Cerebellar nuclear complex (tissue), 1 donor: ENCODE measurements around the gene SCGN.

ENCODE experiments used
- DNase-seq, 2 experiments: peaks; one replicate each; lab custom pipeline; 2025; lab: John Stamatoyannopoulos, UW

Gene SCGN, protein sequence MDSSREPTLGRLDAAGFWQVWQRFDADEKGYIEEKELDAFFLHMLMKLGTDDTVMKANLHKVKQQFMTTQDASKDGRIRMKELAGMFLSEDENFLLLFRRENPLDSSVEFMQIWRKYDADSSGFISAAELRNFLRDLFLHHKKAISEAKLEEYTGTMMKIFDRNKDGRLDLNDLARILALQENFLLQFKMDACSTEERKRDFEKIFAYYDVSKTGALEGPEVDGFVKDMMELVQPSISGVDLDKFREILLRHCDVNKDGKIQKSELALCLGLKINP

DNA sequence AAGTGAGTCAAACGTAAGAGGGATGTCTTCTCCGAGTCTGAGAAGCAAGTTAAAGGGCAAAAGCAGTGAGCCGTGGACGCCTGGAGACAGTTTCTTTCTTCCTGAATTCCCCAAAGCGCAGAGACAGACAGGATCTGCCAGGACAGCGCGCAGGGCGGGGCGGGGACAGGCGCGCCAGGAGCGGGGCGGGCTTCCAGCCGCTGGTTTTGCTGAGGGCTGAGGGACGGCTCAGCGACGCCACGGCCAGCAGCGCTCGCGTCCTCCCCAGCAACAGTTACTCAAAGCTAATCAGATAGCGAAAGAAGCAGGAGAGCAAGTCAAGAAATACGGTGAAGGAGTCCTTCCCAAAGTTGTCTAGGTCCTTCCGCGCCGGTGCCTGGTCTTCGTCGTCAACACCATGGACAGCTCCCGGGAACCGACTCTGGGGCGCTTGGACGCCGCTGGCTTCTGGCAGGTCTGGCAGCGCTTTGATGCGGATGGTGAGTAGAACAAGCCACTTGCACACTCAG lies at the start of gene SCGN:
TSS of gene SCGN (plus strand) at position 209 of the 509 bp plus-strand sequence. CDS start at position 398, 189 bp downstream.
- DNase-seq = no peak

DNA sequence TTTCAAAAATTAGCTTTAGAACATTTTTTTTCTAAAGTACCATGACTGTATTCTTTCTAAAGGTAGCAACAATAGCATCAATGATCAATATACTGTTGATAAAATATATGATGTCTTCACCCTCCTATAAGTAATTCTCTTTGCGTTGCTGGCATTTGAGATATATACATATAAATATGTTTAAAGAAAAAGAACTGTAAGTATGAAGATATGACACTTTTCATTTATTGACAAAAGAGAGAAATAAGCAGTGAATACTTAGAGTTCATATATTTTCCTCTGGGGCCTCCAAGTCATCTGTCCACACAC lies 49.4 kb upstream of the SCGN start:
- DNase-seq = no peak

DNA sequence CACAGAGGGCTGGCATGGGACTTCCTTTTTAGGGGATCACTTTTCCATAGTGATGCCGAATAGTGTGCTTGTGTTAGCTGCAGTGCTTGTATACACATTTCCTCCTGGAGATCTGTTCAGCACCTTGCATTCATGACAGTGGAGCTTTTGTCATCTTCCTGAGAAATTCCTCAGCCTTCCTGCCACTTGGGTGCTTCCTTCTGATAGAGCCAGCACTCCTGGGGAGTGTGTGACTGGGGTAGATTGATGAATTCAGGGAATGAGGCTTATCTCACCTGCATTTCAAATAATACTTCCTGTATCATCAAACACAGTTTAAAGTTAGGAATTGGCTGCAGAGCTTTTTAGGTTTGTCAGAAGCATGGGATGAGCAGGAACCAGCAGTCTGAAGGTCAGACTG lies 48.8 kb upstream of the SCGN start:
- DNase-seq = no peak

DNA sequence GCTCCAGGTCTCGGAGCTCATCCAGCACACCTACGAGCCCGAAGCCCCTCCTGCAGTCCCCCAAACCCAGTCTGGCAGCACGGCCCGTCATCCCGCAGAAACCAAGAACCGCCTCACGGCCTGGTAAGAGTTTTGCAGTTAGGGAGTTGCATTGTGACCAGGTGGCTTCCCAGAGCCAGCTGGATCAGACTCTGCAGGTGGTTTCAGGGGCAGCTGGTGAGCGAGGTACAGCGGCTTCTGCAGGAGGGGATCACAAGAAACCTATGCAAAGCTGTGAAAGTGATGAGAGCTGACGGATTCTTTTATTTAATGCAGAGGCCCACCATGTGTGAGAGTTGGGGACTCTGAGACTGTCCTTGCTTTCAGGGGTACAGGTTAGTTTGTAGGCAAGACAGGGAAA lies 45.9 kb upstream of the SCGN start:
- peak in 1 of 2 experiments; percentile 15 for DNase-seq

DNA sequence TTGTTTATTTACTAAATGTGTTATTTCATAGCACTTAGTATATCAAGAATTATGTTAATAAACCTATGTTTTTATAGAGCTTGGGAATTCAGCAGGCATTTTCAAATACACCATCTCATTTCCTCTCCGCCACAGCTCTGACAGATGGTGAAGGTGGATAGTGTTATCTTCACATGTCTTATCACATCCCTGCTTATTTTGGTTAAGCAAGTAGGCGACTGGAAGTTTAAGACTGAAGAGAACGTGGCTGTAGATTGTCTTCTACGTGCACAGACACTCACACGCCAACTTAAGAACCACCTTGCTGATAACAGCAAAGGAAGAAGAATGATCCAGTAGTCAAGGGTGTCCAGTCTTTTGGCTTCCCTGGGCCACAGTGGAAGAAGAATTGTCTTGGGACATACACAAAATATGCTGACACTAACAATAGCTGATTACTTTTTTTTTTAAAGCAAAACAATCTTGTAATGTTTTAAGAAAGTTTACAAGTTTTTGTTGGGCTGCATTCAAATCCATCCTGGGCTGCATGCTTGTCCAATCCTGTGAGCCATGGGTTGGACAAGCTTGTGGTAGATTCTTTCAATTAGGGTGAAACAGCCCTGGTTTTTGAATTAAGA lies 43.3 kb upstream of the SCGN start:
- no peak for DNase-seq

DNA sequence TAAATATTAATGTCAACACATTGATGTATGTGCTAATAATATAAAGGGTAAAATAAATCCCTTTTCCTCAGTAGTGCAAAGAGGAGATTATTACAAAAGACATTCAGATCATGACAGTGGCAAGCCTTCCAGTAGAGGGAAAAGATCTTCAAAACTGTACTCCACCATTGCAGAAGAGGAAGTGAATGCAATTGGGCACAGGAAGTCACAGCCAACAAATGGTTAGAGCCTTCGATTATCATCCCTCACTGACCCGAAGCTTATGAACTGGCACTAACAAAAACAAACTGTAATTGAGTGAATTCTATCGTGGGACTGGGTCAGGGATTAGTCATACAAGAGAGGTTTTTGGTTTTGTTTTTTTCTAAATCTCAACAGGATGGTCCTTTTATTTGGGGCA lies 39.3 kb upstream of the SCGN start:
- no peak for DNase-seq

DNA sequence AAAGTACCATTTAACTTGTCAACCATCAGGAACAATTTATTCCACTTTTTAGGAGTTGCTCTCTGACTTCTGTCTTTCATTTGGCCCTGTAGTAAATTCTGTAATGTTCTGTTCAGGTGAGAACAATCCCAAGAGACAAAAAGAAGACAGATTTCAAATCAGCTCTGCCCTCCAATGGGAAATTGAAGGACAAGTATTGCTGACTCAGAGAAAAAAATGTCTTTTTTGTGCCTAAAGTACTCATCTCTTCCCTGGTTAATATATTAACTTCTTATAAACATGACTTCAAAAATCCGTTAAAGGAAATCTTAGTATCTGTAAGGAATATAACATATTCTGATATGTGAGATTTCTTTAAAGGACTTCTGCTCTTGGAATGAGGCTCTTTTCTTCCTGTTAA lies 38.6 kb upstream of the SCGN start:
- DNase-seq = no peak

DNA sequence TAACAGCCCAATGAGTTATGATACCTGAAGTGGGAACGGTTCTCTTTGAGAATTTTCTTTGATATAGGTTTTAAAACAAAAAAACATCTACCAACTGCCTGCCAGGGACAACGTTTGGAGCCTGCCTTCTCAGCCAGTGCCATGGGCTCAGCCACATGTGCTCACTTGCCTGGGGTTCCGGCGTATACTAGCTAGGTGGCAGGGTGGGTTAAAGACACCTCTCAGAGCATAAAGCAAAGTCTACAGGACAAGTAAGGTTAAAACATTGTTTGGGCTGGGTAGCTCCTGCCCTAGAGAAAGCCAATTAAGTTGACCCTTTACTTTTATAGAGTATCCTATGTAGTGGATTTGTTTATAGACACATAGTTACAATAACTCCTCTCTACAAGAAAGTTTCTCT lies 38.0 kb upstream of the SCGN start:
- no peak for DNase-seq

DNA sequence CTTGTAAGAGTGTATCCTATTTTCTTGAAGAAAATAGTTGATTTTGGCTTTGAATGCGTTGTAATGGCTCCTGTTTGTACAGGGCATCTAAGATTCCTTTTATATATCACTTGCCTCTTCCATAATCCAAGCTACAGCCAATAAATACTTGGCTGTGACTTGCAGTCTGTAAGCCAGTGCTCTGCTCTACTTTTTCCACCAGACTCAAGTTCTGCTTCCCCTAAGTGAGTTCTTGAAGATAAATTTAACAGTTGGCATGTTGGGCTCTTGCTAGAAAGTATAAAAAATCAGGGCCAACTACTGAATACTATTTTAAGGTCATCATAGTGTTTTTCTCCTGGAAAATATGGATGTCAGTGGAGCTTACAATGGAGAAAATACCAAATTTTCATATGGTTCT lies 36.5 kb upstream of the SCGN start:
- DNase-seq = no peak

DNA sequence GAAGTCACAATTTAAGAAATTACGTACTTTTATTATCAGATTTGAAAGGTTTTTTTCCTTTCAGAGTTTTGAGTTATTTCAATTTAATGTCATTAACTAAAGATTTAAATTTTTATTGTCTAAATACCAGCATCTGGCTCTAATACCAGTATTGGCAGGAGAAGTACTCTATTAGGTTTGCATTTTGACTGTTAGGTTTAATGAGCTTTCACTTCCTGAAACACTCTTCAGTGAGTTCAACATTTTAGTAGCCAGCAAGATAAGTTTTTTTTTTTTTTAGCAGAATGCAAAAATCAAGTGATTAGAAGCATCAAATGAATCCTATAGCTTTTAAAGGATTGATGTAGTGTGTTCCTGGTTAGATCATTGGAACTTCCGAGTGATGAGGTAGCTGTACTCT lies 34.0 kb upstream of the SCGN start:
- DNase-seq = no peak

DNA sequence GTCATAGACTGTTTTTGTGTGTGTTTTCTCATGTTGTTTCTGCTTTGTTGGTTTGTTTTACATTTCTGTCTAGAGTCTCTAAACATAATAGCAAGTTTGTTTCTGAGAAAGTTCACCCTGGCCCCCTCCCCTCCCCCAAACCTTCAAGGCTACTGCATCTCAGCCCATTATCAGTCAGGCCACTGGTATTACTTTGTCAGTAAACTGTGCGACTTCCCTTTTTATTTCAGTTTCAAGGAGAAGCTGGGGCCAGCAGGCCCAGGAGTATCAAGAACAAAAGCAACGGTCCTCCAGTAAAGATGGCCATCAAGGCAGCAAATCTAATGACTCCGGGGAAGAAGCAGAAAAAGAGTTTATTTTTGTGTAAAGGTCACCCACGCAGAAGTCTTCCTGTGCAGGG lies 32.8 kb upstream of the SCGN start:
- DNase-seq = no peak

DNA sequence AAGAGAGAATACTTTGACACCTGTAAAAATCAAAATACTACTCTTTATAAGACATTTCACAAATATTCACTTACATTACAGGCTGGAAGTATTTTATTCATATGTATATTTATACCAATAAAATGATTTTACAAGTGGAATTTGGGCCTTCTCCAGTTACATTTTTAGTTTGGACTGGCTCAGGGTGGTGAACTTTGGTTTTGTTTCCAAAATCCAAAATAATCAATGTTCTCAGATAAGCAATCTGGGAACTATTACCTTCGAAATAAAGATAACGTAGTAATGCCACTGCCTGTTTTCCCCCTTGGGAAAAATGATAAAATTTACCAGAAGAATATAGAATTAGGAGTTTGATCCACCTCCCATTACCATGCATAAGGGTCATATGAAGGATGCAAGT lies 31.6 kb upstream of the SCGN start:
- DNase-seq = no peak

DNA sequence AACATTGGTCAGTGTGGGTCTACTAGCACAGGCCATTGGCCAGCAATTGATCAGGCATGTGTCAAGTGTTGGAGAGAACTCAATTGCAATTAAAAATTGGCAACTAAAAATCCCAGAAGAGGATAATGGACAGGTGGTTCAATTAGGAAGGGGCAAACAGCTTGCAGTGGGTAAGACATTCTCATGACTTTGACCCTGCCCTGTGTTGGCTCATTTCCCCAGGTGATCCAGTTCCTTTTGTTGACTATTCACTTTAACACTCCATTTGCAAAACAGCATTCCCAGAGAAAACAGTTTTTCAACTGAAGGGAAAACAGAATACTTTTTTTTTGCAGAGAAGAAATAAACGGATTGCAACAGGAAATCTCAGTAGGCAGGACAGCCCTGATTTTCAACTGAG lies 28.9 kb upstream of the SCGN start:
- no peak for DNase-seq

DNA sequence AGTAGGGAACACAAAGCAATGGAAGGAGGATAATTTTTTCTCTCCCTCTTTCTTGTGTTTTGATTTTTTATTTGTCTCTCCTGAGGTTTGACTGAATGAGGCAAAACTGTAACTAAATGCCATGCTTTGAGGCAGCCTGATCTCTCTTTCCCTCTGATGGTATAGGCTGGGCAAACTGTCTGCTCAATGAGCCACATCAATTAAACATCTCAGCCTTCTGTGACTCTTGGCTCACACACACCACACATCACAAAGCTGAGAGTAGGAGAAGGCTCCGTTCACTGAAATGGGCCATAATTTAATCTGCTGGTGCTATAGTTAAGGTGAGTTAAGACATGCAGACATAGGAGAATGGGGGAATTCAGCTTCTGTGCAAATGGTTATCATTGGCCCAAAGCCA lies 28.1 kb upstream of the SCGN start:
- no peak for DNase-seq

DNA sequence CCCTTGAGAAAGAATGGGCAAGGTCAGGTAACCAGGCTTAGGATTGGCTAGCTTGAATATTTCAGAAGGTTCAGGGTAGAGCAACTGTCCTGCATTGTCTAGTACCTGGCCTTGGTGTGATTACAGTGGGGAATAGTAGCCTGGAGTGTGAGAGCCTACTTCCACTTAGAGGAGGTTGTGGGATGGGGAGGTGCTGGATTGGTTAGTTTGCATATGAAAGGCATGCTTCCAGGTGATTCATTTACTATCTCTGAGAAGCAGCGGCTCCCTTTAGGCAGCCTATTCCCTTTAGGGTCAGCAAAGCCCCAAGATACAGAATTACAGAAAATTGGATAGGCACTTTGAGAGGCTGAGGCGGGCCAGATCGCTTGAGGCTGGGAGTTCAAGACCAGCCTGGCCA lies 25.0 kb upstream of the SCGN start:
- no peak for DNase-seq

DNA sequence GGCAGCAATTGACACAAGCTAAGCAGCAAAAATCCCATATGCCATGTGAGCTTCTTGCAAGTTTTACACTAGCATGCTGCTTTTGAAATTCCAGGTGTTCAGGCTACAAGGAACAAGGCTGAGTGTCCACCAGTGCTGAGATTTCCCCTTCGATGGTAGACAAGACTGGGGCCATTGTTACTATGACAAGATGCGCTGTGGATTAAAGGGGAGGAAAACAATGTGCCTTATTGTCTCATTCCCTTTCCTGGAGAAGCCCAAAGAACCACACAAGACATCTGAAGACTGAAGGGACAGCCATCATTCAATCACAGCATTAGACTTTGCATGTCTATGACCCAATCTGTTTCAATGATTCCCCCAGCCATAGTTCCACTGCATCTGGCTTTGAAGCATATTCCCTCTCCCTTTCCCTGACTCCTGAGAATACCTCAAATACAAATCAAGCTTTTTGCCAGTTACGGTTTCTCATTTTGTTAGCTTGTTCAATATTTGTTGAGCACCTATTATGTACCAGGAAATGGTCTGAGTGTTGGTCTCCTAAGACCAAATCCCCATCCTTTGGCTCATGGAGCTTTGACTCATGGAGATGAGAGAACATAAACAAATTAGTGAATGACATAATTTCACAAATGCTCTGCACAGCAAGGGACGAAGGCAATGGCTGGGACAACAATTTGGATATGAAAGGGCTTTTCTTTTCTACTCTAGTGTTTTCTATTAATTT lies 23.4 kb upstream of the SCGN start:
- DNase-seq = no peak

DNA sequence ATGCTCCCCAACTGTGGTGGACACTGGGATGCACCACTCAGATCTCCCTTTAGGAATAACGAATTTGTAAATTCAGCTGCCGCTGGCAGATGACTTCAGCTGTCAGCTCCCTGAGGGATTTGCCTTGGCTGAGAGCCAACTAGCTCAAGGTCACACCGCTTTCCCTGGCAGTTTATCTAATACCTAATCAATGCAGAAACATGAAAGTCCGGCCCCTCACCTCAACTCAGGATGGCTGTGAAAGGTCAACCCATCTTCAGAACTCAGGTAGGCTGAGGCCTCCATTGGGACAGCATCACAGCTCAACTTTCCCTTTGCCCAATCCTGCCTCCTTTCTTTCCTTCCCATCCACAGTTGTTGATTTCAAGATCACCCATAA lies 22.8 kb upstream of the SCGN start:
- DNase-seq = no peak

DNA sequence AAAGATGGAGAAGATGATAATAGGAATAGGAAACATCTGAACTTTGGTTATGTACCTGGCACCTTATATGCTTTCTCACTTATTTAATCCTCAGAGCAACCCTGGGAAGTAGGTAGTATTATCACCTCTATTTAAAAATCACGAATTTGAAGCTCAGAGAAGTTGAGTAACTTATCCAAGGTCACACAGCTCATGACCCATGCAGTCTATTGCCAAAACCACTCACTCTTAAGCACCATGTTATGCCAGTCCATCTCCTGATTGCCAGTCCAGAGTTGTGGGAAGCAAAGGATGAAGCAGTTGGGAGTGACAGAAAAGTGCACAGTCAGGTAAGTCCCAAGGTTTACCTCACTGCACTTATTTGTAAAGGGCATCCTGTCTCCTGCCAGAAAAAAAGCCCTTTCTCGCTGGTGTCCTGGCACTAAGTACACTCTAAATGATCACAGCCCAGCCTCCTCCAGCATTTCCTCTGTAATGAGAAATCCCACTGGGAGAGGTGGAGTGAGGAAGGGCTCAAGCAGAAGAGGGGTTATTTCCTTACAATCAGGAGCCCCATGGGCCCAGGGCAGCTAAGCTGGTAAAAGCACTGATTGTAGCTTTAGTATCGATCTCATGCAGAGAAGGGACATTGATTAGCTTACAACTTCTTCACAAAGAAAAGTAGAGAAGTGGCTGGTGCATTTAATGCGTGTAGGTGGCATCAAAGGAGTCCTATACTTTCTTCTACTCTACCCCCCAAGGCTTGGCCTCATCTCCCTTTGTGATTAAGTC lies 21.3 kb upstream of the SCGN start:
- no peak for DNase-seq

DNA sequence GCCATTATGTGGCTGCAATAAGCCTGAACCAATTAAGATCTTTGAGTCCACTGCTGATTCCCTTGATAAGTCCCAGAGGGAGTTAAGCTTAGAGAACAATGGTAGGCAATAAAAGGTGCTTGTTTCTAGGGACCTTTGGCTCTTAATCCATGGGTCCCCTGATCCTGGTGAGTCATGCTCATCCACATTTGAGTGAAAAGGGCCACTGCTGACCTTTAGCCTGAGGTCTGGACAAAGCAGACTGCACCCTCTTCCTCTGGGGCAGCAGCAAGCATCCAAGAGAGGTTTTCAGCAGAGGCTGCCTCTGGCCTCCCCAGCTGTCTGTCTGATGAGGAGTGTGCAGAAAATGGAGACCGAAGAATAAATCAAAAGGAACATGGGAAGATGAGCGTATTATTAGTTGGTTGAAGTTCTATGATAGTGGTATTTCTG lies 16.1 kb upstream of the SCGN start:
- no peak for DNase-seq

DNA sequence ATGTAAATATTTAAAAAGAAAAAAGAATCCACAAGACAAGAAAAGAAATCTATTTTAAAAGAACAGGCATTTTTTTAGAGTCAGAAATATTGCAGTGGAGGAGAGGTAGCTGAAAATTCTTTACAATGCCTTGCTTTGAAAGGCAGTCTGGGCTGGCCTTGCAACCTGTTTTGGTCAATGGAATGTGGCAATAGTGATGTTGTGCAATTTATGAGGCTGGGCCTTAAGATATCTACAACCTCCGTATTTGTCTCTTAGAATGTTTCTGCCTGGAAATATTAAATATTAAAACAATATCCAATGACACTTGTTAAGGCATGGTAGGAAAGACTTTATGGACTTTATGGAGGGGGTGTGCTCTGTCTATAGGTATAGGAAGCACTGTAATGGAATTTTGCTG lies 14.8 kb upstream of the SCGN start:
- no peak for DNase-seq

DNA sequence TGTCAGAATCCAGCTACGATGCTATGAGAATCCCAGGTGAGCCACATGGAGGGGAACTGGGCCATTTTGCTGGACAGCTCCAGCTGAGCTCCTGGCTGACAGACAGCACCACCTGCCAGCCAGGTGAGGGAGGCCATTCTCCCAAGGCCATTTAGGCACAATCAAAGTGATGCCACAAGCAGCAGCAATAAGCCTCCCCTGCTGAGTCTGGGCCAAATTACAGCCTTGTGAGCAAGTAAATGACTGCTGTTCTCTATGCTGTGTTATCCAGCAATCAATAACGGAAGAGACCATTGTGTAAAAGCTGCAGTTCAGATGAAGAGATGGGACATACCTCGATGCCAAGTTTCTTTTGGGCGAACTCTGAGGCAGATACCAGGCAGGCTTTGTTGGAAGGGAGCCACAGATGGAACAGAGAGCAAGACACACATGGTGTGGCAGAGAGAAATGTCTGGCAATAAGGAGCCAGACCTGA lies 14.0 kb upstream of the SCGN start:
- DNase-seq = no peak

DNA sequence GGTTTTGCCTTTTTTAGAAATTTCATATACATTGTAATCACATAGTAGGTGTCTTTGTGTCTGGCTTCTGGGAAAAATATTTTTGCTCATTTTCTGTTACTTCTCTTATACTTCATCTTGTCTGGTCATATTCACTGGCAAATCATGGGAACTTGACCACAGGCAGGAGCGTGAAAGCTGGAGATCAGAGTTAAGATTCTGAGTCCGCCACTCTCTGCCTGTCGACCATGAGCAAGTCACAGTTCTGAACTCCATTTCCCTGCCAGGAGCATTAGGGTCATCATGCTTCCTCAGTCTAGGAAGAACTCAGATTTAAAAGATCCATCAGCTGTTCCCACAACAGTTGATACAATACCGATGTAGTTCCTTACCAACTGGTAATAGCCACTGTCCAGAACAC lies 12.4 kb upstream of the SCGN start:
- DNase-seq = no peak

DNA sequence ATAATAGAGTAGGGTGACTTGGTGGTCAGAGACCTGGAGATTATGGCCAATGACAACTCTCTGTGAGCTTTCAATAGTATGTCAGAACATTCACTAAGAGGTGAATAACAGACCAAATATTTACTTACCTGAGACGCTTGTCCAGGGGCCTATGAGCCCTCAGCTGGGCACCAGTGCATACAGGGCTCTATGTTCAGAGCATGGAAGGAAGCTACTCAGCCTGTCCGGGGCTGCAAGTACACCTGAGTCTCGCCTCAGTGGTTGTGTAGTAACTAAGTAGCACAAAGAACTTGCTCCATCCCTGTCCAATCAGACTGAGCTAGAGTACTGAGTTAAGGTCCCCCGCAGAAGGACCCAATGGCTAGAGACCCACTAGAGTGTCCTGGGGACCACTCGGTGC lies 11.6 kb upstream of the SCGN start:
- DNase-seq = no peak
